Esophagus muscularis mucosa (tissue), 4 donors: ENCODE data around the gene IL32. TPM values are rescaled to one million over a fixed set of nuclear protein-coding genes. Genes with fewer than 3 reads are reported as not detected.
"Not testable (repeated sequence)": the region's sequence is repeated elsewhere in the genome, so short reads cannot be mapped to it uniquely, and the experiment has no call there.

Experiments used
- DNase-seq: peaks from one replicate; pipeline ENCODE4 v3.0.0-alpha.2; 2017; ENCODE audit errors: extremely low spot score
- H3K27ac ChIP-seq, 4 donors: fragments of 200-600 bp; sonication (generic); replicated peaks in 1 of 4; 1 replicate in 3 of 4; 2 replicates in 1 of 4; pipeline ENCODE4 v1.5.1; 2016 to 2019; ENCODE audit warnings: mild to moderate bottlenecking in 1 of 4
- H3K27me3 ChIP-seq, 4 donors: fragments of 200-600 bp; sonication (generic); one replicate each; pipeline versions ENCODE4 v1.5.1 to v1.6.0; 2016 to 2019
- H3K36me3 ChIP-seq, 4 donors: fragments of 200-600 bp; sonication (generic); one replicate each; pipeline ENCODE4 v1.5.1; 2016 to 2019
- H3K4me1 ChIP-seq, 4 donors: fragments of 200-600 bp; sonication (generic); one replicate each; pipeline ENCODE4 v1.5.1; 2016 to 2019
- H3K4me3 ChIP-seq, 4 donors: fragments of 200-600 bp; sonication (generic); 1 replicate in 2 of 4; 2 replicates in 2 of 4; pipeline ENCODE4 v1.5.1; 2016 to 2019; ENCODE audit warnings: mild to moderate bottlenecking in 4 of 4, moderate library complexity in 1 of 4
- H3K9me3 ChIP-seq, 4 donors: fragments of 200-600 bp; sonication (generic); 1 replicate in 3 of 4; 2 replicates in 1 of 4; pipeline ENCODE4 v1.5.1; 2016 to 2019
- CTCF ChIP-seq, 3 experiments: fragments of 200-600 bp in 2 of 3; fragments of 450-650 bp in 1 of 3; sonication (generic) in 2 of 3; IDR thresholded peaks; one replicate each; pipeline ENCODE4 v1.5.1; 2017 to 2019; ENCODE audit warnings: antibody characterized with exemption in 3 of 3, mild to moderate bottlenecking in 2 of 3, moderate library complexity in 1 of 3
- EP300 ChIP-seq: sonication (generic); formaldehyde crosslinking; IDR thresholded peaks from one replicate; pipeline ENCODE4 v1.6.1; 2017; ENCODE audit warnings: antibody characterized with exemption
- POLR2A ChIP-seq: fragments of 450-650 bp; IDR thresholded peaks from one replicate; pipeline ENCODE4 v1.6.1; 2017; ENCODE audit warnings: antibody characterized with exemption, moderate library complexity, mild to moderate bottlenecking, low read depth
- POLR2AphosphoS5 ChIP-seq, 2 donors: sonication (generic); formaldehyde crosslinking; IDR thresholded peaks; one replicate each; pipeline ENCODE4 v1.6.1; 2017; ENCODE audit warnings: antibody characterized with exemption in 2 of 2
- WGBS: methylation state at CpG from one replicate; pipeline ENCODE4 v1.1.5; 2018; 5-methylcytosine and 5-hydroxymethylcytosine counted together
- intact Hi-C: fragments of 100-400 bp; cut with DNase I; formaldehyde crosslinking; loops from one replicate; pipeline ENCODE4 v1.15.1; 2023
- total RNA-seq, 4 donors: library from RNA; depleted of rRNA; stranded (reverse); fragments of >200 nt; gene quantifications; one replicate each; pipeline versions ENCODE4 v1.1.0 to v1.2.1, GENCODE V29; 2016

The IL32 gene
- total RNA-seq, 4 donors from 2014 or later, result 13.7 to 40.8 (median 31.2) TPM

DNA sequence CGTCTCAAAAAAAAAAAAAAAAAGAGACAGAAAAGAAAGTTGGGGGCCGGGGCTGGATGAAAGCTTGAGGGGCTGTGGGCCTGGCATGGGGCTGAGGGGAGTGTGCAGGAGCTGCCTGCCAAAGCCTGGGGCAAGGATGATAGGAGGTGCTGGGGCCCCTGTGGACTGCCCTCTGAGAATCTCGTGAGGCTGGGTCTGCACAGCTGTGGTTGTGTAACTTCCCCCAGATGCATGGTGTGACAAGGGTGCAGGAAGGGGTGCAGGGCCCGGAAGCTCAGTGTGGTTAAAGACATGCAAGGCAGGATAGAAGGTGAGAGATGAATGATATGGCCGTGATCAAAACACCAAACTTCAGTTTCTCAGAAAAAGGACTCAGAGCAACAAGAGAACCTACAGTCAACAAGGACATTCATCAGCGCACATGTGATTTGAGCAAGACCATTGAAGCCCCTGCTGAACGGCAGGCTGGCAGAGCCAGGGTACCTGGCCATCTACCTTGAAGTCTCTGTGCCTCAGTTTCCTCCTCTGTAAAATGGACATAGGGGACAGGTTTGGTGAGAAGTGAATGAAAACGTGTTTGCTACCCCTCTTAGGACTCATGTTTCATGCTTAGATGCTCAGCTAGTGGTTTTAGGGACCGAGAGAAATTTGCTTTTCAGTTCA, 9.6 kb downstream of the IL32 start:
- intact Hi-C loops, result no loop called here
- 53% methylated on average over 9 of the region's 9 CpGs for WGBS
- H3K27ac ChIP-seq, result no peak overlapping the region

DNA sequence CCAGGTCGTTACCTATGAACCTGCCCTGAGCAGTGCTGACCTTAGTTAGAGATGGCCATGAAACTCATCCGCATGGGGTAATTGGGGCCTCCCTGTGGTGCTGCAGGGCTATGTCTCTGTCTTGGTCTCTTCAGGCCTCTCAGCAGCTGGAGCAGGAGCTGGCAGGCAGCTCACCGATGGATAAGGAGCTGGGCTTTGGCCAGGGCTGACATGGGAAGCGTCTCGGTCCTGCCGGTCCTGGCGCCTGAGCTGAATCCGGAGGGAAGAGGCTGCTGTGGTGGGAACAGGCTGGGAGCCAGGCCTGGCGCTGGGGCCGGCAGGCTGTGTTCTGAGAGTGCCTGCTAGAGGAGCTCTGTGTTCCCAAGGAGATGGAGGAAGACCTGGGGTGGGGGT, 10.1 kb downstream of the IL32 start:
- Histone ChIP-seq H3K9me3 (no peaks in the 10 kb centered on the region), H3K27ac (no peak overlapping the region), H3K27me3 (peaks cover 0 to 10% (median 0%) of the 10 kb centered on the region in 4 donors), H3K4me1 (peaks cover 0 to 13% (median 4%) of the 10 kb centered on the region in 4 donors), H3K4me3 (no peak overlapping the region), H3K36me3 (peaks cover 0 to 15% (median 0%) of the 10 kb centered on the region in 4 donors)
- no peak for DNase-seq
- 24% methylated on average over 9 of the region's 10 CpGs for WGBS
- TF ChIP-seq POLR2AphosphoS5 (IDR thresholded peaks at IDR 0.05) (no peak), POLR2A (no peak), EP300 (no peak), CTCF (IDR thresholded peaks at IDR 0.05) (no peak)
- intact Hi-C loops, result no loop called here

More for the DNA sequence above, 9.6 kb downstream of the IL32 start:
- H3K4me3 ChIP-seq, result no peak overlapping the region
- TF ChIP-seq POLR2A, result no peak
- TF ChIP-seq POLR2AphosphoS5 (IDR thresholded peaks at IDR 0.05), result no peak
- no peak for TF ChIP-seq CTCF (IDR thresholded peaks at IDR 0.05)
- no peak for TF ChIP-seq EP300
- H3K4me1 ChIP-seq, result peaks cover 0 to 13% (median 4%) of the 10 kb centered on the region in 4 donors
- peaks cover 0 to 10% (median 0%) of the 10 kb centered on the region in 4 donors for H3K27me3 ChIP-seq
- peaks cover 0 to 15% (median 0%) of the 10 kb centered on the region in 4 donors for H3K36me3 ChIP-seq
- no peak for DNase-seq
- no peaks in the 10 kb centered on the region for H3K9me3 ChIP-seq

DNA sequence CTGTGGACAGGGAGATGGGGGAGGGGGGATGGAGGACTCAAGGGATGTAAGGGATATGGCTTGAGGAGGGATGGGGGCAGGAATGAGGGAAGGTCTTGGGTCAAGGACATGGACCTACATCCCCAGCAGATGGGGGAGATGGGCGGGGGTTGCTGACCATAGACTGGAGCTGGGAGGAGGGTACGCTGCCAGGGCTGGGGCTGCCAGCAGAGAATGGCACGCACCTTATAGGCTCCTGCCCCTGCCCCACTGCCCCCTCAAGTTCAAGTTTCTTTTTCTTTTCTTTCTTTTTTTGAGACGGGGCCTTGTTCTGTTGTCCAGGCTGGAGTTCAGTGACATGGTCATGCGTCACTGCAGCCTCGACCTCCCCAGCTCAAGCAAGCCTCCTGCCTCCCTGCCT, 10.5 kb downstream of the IL32 start:
- H3K4me3 ChIP-seq, H3K9me3 ChIP-seq, H3K27ac ChIP-seq, intact Hi-C loops, H3K27me3 ChIP-seq, DNase-seq: not testable (repeated sequence)
- Histone ChIP-seq H3K36me3 (peaks cover 0 to 15% (median 0%) of the 10 kb centered on the region in 4 donors), H3K4me1 (peaks cover 0 to 13% (median 4%) of the 10 kb centered on the region in 4 donors)
- 92% methylated on average over 6 of the region's 6 CpGs for WGBS

DNA sequence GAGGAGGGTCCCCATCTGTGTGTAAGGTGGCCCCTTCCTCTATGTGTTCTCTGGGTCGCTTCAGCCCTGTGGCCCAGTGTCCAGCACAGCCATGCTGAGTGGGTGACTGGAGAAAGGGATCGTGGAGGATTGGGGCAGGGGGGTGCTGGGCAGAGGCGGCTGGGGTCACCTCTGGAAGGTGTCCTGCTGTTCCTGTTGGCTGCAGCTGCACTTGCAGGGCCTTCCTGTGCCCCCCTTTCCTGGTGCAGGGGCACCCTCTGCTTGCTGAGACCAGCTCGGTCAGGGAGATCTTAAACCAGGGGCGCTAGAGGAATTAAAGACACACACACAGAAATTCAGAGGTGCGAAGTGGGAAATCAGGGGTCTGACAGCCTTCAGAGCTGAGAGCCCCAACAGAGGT, 11.1 kb downstream of the IL32 start:
- DNase-seq, result no peak
- Histone ChIP-seq H3K4me1 (peaks cover 0 to 13% (median 4%) of the 10 kb centered on the region in 4 donors), H3K4me3 (no peak overlapping the region), H3K27me3 (peaks cover 0 to 10% (median 0%) of the 10 kb centered on the region in 4 donors), H3K9me3 (no peaks in the 10 kb centered on the region), H3K36me3 (peaks cover 0 to 15% (median 0%) of the 10 kb centered on the region in 4 donors), H3K27ac (no peak overlapping the region)
- no peak for TF ChIP-seq CTCF (IDR thresholded peaks at IDR 0.05)
- TF ChIP-seq POLR2AphosphoS5 (IDR thresholded peaks at IDR 0.05), result no peak
- no peak for TF ChIP-seq POLR2A
- no peak for TF ChIP-seq EP300
- intact Hi-C loops, result no loop called here
- WGBS, result 84% methylated on average over 3 of the region's 6 CpGs

- 89% methylated on average over 17 of the region's 17 CpGs for WGBS
- Histone ChIP-seq H3K4me1 (peaks cover 0 to 10% (median 4%) of the 10 kb centered on the region in 4 donors), H3K36me3 (peaks cover 0 to 15% (median 0%) of the 10 kb centered on the region in 4 donors), H3K27me3 (no peaks in the 10 kb centered on the region), H3K27ac (no peak overlapping the region), H3K4me3 (no peak overlapping the region), H3K9me3 (no peaks in the 10 kb centered on the region)
- TF ChIP-seq POLR2AphosphoS5 (IDR thresholded peaks at IDR 0.05) (no peak), CTCF (IDR thresholded peaks at IDR 0.05) (no peak), POLR2A (no peak), EP300 (no peak)
- intact Hi-C loops, result no loop called here
- no peak for DNase-seq
Measured at GRCh38 chr16:3080024-3080423, 14.6 kb downstream of the IL32 start.

DNA sequence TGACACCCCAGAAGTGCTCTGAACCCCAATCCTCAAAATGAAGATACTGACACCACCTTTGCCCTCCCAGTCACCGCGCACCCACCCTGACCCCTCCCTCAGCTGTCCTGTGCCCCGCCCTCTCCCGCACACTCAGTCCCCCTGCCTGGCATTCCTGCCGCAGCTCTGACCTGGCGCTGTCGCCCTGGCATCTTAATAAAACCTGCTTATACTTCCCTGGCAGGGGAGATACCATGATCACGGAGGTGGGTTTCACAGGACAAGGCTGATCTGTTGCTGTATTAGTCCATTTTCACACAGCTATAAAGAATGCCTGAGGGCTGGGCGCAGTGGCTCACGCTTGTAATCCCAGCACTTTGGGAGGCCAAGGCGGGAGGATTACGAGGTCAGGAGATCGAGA, 16.5 kb downstream of the IL32 start:
- H3K4me3 ChIP-seq, H3K27ac ChIP-seq, H3K9me3 ChIP-seq, intact Hi-C loops, H3K27me3 ChIP-seq, DNase-seq: not testable (repeated sequence)
- Histone ChIP-seq H3K4me1 (peaks cover 0 to 10% (median 3%) of the 10 kb centered on the region in 4 donors), H3K36me3 (peaks cover 0 to 12% (median 0%) of the 10 kb centered on the region in 4 donors)
- WGBS, result 94% methylated on average over 13 of the region's 13 CpGs

DNA sequence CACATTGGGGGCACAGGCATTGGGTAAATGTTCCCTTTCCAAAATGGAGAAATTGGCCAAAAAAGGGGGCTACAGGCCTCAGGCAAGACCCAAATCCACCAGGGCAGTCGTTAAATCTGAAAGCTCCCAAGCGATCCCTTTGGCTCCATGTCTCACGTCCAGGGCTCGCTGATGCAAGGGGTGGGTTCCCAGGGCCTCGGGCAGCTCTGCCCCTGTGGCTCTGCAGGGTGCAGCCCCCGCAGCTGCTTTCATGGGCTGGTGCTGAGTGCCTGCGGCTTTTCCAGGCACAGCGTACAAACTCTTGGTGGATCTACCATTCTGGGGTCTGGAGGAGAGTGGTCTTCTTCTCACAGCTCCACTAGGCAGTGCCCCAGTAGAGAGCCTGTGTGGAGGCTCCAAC, 18.0 kb downstream of the IL32 start:
- DNase-seq, H3K4me3 ChIP-seq, intact Hi-C loops, H3K27me3 ChIP-seq, H3K27ac ChIP-seq, H3K36me3 ChIP-seq, H3K9me3 ChIP-seq: not testable (repeated sequence)
- peaks cover 14 to 23% (median 14%) of the 10 kb centered on the region in 4 donors for H3K4me1 ChIP-seq
- WGBS, result 80% methylated on average over 1 of the region's 8 CpGs
